HG03469 (cell line): ENCODE data around the gene WDR72.

Source experiments
- ATAC-seq: cut with Tn5 transposase; IDR thresholded peaks from one replicate; pipeline ENCODE4 v1.9.1; 2021; ENCODE audit warnings: mild to moderate bottlenecking, moderate library complexity, moderate number of reproducible peaks; ENCODE audit not compliant: unreplicated experiment

Gene WDR72

GRCh38 chr15:53472210-53472609 lies 287.3 kb downstream of the WDR72 start:
- no peak for ATAC-seq

- ATAC-seq = no peak
Observed at GRCh38 chr15:53470743-53471142, 288.7 kb downstream of the WDR72 start.

DNA sequence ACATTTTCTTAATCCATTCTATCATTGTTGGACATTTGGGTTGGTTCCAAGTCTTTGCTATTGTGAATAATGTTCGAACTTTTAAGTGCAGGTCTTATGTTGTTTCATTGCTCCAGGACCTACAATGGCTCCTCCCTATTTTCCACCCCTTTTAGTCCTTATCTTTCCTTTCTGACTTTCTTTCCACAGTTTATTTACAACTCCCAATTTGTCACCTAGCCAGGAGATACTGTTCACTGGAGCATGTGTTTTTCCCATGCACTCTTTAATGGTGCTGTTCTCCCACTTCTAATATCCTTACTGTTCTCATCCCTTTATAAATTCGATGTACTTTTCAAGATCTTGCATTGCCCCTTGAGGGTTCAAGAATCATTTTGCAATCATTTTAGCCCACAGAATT lies 290.0 kb downstream of the WDR72 start:
- ATAC-seq = no peak
